Esophagus squamous epithelium (tissue), 4 donors: ENCODE data around the gene EGFLAM.

Source experiments
- CTCF ChIP-seq, 6 experiments: fragments of 450-650 bp in 4 of 6; fragments of 200-600 bp in 2 of 6; sonication (generic) in 2 of 6; IDR thresholded peaks; one replicate each; pipeline ENCODE4 v1.5.1; 2016 to 2019; ENCODE audit warnings: antibody characterized with exemption in 6 of 6, mild to moderate bottlenecking in 4 of 6, moderate library complexity in 4 of 6
- POLR2A ChIP-seq, 4 donors: fragments of 450-650 bp; IDR thresholded peaks; one replicate each; pipeline ENCODE4 v1.6.1; 2017; ENCODE audit warnings: antibody characterized with exemption in 4 of 4, mild to moderate bottlenecking in 4 of 4, moderate library complexity in 3 of 4

- no peak for TF ChIP-seq POLR2A (IDR thresholded peaks at IDR 0.05)
- TF ChIP-seq CTCF (IDR thresholded peaks at IDR 0.05), result no peak
These were observed 128.8 kb downstream of the EGFLAM start for GRCh38 chr5:38387161-38387560.
